K562 (cell line): ENCODE measurements around the gene ANAPC2. TPM values are rescaled to one million over a fixed set of nuclear protein-coding genes. Genes with fewer than 3 reads are reported as not detected.

Experiments
- ATAC-seq: fragments of 200-7000 bp; cut with Tn5 transposase; 3 replicates; pipeline ENCODE4 v1.9.1; 2020; ENCODE audit warnings: moderate library complexity
- BruUV-seq: library from RNA; stranded (reverse); fragments of 400-500 nt; replicated peaks from 2 replicates; lab custom pipeline; 2021; lab: Mats Ljungman, UMichigan
- CTCF ChIA-PET: fragments of 300-600 bp; formaldehyde crosslinking; extraction: SDS; loops from one replicate; lab custom pipeline; 2021; ENCODE audit warnings: low intra/inter-chr PET ratio; lab: Yijun Ruan, JAX
- POLR2A ChIA-PET: fragments of 300-600, 350-650 bp; sonication (Branson Sonifier 250); formaldehyde crosslinking; extraction: SDS; loops from one replicate; lab custom pipeline; 2021; ENCODE audit warnings: antibody characterized with exemption, inconsistent platforms; lab: Yijun Ruan, JAX
- DNase-seq, 4 experiments: peaks; one replicate each; pipeline versions ENCODE4 v3.0.0 to v3.0.0-alpha.2; 2011 to 2018; ENCODE audit warnings: low spot score in 3 of 4, mixed read lengths in 3 of 4; ENCODE audit errors: extremely low read depth in 1 of 4
- FAIRE-seq: peaks from 2 replicates; lab custom pipeline; 2011; peaks lifted over from hg19 to GRCh38; lab: Jason Lieb, UNC
- H2AFZ ChIP-seq: 2 replicates; pipeline ENCODE4 v1.6.0; 2011; ENCODE audit warnings: low read depth, low read length, control low read depth, inconsistent platforms
- H3K27ac ChIP-seq: fragments of 200-600 bp; 3 replicates; pipeline ENCODE4 v1.8.0; 2011; ENCODE audit warnings: low read depth, mild to moderate bottlenecking, control low read depth, inconsistent platforms, low read length, moderate library complexity, mixed read lengths; ENCODE audit errors: extremely low read depth
- H3K27me3 ChIP-seq, 2 experiments: fragments of 300-600 bp in 1 of 2; 2 replicates in 1 of 2; 3 replicates in 1 of 2; pipeline versions ENCODE4 v1.6.0 to v1.8.0; 2011; ENCODE audit warnings: inconsistent platforms in 2 of 2, low read length in 2 of 2, mild to moderate bottlenecking in 1 of 2, mixed read lengths in 1 of 2, moderate library complexity in 1 of 2; ENCODE audit not compliant: control insufficient read depth in 2 of 2, insufficient read depth in 2 of 2
- H3K36me3 ChIP-seq: fragments of 300-600 bp; 3 replicates; pipeline ENCODE4 v1.8.0; 2011; ENCODE audit warnings: mild to moderate bottlenecking, low read length, inconsistent platforms; ENCODE audit not compliant: control insufficient read depth, insufficient read depth
- H3K4me1 ChIP-seq, 2 experiments: fragments of 200-600 bp in 1 of 2; replicated peaks in 1 of 2; 2 replicates in 1 of 2; 3 replicates in 1 of 2; pipeline versions ENCODE4 v1.5.1 to v1.8.0; 2011; ENCODE audit warnings: inconsistent platforms in 2 of 2, low read length in 2 of 2, mild to moderate bottlenecking in 1 of 2, mixed read lengths in 1 of 2, moderate library complexity in 1 of 2; ENCODE audit not compliant: control insufficient read depth in 2 of 2, insufficient read depth in 2 of 2
- H3K4me2 ChIP-seq: 2 replicates; pipeline ENCODE4 v1.6.1; 2011; ENCODE audit warnings: low read length, control low read depth, inconsistent platforms, mixed read lengths; ENCODE audit not compliant: insufficient read depth
- H3K4me3 ChIP-seq: fragments of 200-600 bp; sonication (generic), shearing (Covaris generic); 2 replicates; pipeline ENCODE4 v1.5.1; 2016; ENCODE audit warnings: control low read depth, inconsistent platforms
- H3K79me2 ChIP-seq: fragments of 200-600 bp; 3 replicates; pipeline ENCODE4 v1.8.0; 2011; ENCODE audit warnings: low read length, inconsistent platforms; ENCODE audit not compliant: control insufficient read depth, insufficient read depth
- H3K9ac ChIP-seq, 2 experiments: 2 replicates each; pipeline versions ENCODE4 v1.6.0 to v1.6.1; 2011; ENCODE audit warnings: low read depth in 2 of 2, low read length in 2 of 2, control low read depth in 1 of 2, inconsistent platforms in 1 of 2, mild to moderate bottlenecking in 1 of 2, mixed read lengths in 1 of 2; ENCODE audit not compliant: insufficient read depth in 1 of 2
- H3K9me1 ChIP-seq: one replicate; pipeline ENCODE4 v1.6.0; 2011; ENCODE audit warnings: inconsistent platforms, mild to moderate bottlenecking, low read length, moderate library complexity; ENCODE audit not compliant: control insufficient read depth, insufficient read depth
- H3K9me3 ChIP-seq: replicated peaks from 2 replicates; pipeline ENCODE4 v1.5.1; 2011; ENCODE audit warnings: low read depth, low read length, inconsistent platforms; ENCODE audit not compliant: control insufficient read depth, insufficient read depth
- H4K20me1 ChIP-seq: replicated peaks from 2 replicates; pipeline ENCODE4 v1.6.1; 2011; ENCODE audit warnings: low read length, inconsistent platforms, mixed read lengths; ENCODE audit not compliant: control insufficient read depth, insufficient read depth
- CREBBP ChIP-seq: IDR thresholded peaks from one replicate; pipeline ENCODE4 v1.6.1; 2012; ENCODE audit warnings: low read depth, mild to moderate bottlenecking, control low read depth, inconsistent platforms, low read length
- RCOR1 ChIP-seq, 2 experiments: IDR thresholded peaks; 2 replicates each; pipeline ENCODE4 v1.6.1; 2012; ENCODE audit warnings: low read depth in 2 of 2, low read length in 2 of 2, borderline replicate concordance in 1 of 2, improper control_type of control experiment in 1 of 2
- SMAD1 ChIP-seq: fragments of 150-350 bp; IDR thresholded peaks from 2 replicates; pipeline ENCODE4 v1.6.1; 2014; ENCODE audit warnings: low read length, low read depth; ENCODE audit not compliant: partially characterized antibody
- SUPT5H ChIP-seq: fragments of 450-650 bp; IDR thresholded peaks from 2 replicates; pipeline ENCODE4 v1.6.1; 2016
- ZBTB33 ChIP-seq: sonication (generic); formaldehyde crosslinking; IDR thresholded peaks from 2 replicates; pipeline ENCODE4 v1.8.1; 2023; ENCODE audit warnings: mild to moderate bottlenecking, missing genetic modification reagents
- WGBS: fragments of 100-300 bp; shearing (Covaris generic); methylation state at CpG from one replicate; pipeline ENCODE4 v1.1.6; 2016; ENCODE audit warnings: low coverage, mixed read lengths; ENCODE audit not compliant: insufficient coverage; ENCODE audit errors: missing lambda C conversion rate; 5-methylcytosine and 5-hydroxymethylcytosine counted together
- in situ Hi-C: fragments of 300-500 bp; cut with MboI; formaldehyde crosslinking; loops from 4 replicates; pipeline ENCODE4 v1.15.0; 2018; ENCODE audit warnings: inconsistent platforms, mixed read lengths
- intact Hi-C: fragments of 100-400 bp; cut with micrococcal nuclease; formaldehyde crosslinking; loops from 2 replicates; pipeline ENCODE4 v1.14.2; 2022
- polyA plus RNA-seq, 8 experiments: library from polyadenylated mRNA; depleted of rRNA in 4 of 8; stranded (reverse) in 5 of 8; unstranded in 3 of 8; fragments of >200 nt; fragmentation: Nextera tagmentation in 2 of 8; fragmentation: Illumina TruSeq in 1 of 8; extraction: Ambion mirVana in 2 of 8; extraction: Trizol in 1 of 8; gene quantifications; 2 replicates each; pipeline versions ENCODE4 v1.2.1 to v1.2.3, GENCODE V29; 2011 to 2014; ENCODE audit warnings: inconsistent platforms in 1 of 8, missing spikeins in 1 of 8
- total RNA-seq, 7 experiments: library from RNA; depleted of rRNA in 6 of 7; stranded (reverse); fragments of >200 nt in 6 of 7; fragmentation: Illumina TruSeq in 2 of 7; extraction: Trizol in 2 of 7; gene quantifications; 2 replicates each; pipeline versions ENCODE4 v1.2.1 to v1.2.3, GENCODE V29; 2011 to 2021; ENCODE audit warnings: low replicate concordance in 1 of 7
- TF ChIP-seq, protein P1 (sequence below): fragments of 450-650 bp; IDR thresholded peaks from 2 replicates; pipeline ENCODE4 v1.7.0; 2016; ENCODE audit warnings: borderline replicate concordance

ANAPC2 gene
- total and polyA plus RNA-seq, 9 of the 15 experiments (the other 6 are each of a cell fraction or from before 2014, with no cell fraction given), result 0.11 to 56.5 (median 17.1) TPM; not detected in 1

GRCh38 chr9:137148661-137149060 lies 39.7 kb downstream of the ANAPC2 start (continued):
- TF ChIP-seq SUPT5H, result no peak
- no peak for TF ChIP-seq SMAD1
- TF ChIP-seq, all 486 proteins: peak for 0

GRCh38 chr9:137148242-137148641 lies 40.1 kb downstream of the ANAPC2 start:
- H3K36me3 ChIP-seq, result no peaks in the 10 kb centered on the region
- TF ChIP-seq, protein P1, sequence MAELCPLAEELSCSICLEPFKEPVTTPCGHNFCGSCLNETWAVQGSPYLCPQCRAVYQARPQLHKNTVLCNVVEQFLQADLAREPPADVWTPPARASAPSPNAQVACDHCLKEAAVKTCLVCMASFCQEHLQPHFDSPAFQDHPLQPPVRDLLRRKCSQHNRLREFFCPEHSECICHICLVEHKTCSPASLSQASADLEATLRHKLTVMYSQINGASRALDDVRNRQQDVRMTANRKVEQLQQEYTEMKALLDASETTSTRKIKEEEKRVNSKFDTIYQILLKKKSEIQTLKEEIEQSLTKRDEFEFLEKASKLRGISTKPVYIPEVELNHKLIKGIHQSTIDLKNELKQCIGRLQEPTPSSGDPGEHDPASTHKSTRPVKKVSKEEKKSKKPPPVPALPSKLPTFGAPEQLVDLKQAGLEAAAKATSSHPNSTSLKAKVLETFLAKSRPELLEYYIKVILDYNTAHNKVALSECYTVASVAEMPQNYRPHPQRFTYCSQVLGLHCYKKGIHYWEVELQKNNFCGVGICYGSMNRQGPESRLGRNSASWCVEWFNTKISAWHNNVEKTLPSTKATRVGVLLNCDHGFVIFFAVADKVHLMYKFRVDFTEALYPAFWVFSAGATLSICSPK, result no peak
- TF ChIP-seq ZBTB33 (CRISPR knock-in tag) (0 out of 2 replicates have a peak, but pooled peaks have one; percentile 23), RCOR1 (IDR thresholded peaks at IDR 0.05; ENCODE audit: borderline replicate concordance in 1 of 2, low read depth in 2 of 2, low read length in 2 of 2) (no peak), CREBBP (no peak)
- H3K79me2 ChIP-seq, result no peaks in the 10 kb centered on the region
- ChIA-PET CTCF (no interaction called here), POLR2A (interaction anchor here (0.6 to 3.4 kb wide), 3 partner anchors 9 to 28 kb away, joined by 4 to 22 read pairs (median 4); partner anchors contain the start of gene GRIN1)
- H2AFZ ChIP-seq, result no peak overlapping the region
- no peak overlapping the region for H3K27ac ChIP-seq
- H3K27me3 ChIP-seq, result peaks cover 0 to 7% of the 10 kb centered on the region in 2 experiments; a peak in 2 of 5 replicates
- no peak overlapping the region for H3K4me3 ChIP-seq
- ATAC-seq (no peak), FAIRE-seq (no peak), DNase-seq (no peak)
- no TSS peak for BruUV-seq
- H3K4me1 ChIP-seq, result peaks cover 8 to 52% of the 10 kb centered on the region in 2 experiments; a peak in 3 of 5 replicates
- WGBS, result 73% methylated on average over 15 of the region's 27 CpGs
- intact Hi-C loops (no loop called here), in situ Hi-C loops (no loop called here)
- no peaks in the 10 kb centered on the region for H3K9me3 ChIP-seq
- no peaks in the 10 kb centered on the region for H3K9me1 ChIP-seq
- H3K4me2 ChIP-seq, result no peak overlapping the region
- H4K20me1 ChIP-seq, result 0 out of 2 replicates have a peak, but pooled peaks cover 5% of the 10 kb centered on the region
- H3K9ac ChIP-seq, result peak overlapping the region in 1 of 2 experiments; percentile 35; a peak in 1 of 4 replicates
